ENCODE results near the gene DMAC2.
"Not testable (repeated sequence)": the region's sequence is repeated elsewhere in the genome, so short reads cannot be mapped to it uniquely, and the experiment has no call there.

The DMAC2 gene

DNA sequence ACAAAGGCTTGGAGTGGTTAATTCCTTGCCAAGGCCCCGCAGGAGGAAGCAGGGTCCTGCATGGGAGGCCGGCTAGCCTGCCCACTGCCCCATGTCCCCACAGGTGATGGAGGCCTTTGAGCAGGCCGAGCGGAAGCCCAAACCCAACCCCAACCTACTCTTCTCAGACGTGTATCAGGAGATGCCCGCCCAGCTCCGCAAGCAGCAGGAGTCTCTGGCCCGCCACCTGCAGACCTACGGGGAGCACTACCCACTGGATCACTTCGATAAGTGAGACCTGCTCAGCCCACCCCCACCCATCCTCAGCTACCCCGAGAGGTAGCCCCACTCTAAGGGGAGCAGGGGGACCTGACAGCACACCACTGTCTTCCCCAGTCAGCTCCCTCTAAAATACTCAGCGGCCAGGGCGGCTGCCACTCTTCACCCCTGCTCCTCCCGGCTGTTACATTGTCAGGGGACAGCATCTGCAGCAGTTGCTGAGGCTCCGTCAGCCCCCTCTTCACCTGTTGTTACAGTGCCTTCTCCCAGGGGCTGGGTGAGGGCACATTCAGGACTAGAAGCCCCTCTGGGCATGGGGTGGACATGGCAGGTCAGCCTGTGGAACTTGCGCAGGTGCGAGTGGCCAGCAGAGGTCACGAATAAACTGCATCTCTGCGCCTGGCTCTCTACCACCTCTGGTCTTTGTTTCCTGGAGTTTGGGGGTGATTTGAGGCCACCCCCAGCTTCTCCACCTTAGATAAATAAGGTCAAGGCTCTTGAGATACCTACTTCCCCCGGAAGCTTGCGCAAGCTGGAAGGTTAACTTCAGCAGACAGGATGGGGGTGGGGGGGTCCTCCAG lies 15.2 kb downstream of the DMAC2 start:
- DNase-seq = no peak

DNA sequence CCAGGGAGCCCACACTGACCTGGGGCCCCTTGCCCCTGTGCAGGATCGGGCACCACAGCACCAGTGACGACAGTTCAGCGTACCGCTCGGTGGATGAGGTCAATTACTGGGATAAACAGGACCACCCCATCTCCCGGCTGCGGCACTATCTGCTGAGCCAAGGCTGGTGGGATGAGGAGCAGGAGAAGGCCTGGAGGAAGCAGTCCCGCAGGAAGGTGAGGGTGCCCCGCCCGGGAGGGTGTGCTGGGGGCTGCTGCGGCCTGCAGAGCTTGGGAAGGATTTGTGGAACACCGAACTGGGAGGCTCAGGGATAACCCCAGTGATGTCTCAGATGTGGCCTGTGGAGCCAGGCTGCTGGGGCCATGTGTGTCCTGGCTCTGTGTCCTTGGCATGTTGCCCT lies 16.8 kb downstream of the DMAC2 start:
- DNase-seq = no peak

DNA sequence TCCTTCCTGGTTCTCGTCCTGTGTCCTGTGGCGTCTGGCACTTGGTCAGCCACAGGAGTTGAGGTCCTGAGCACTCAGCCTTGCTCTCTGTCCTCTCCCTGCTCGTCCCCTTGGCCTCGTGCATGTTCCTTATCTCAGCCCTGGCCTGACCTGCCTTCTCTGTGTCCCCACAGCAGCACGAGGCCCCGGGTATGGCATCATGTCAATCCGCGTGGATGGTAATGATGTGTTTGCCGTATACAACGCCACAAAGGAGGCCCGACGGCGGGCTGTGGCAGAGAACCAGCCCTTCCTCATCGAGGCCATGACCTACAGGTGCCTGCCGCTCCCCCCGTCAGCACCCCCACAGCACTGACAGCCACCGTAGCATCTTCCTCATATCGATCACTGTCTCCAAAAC lies 17.3 kb downstream of the DMAC2 start:
- no peak for DNase-seq

DNA sequence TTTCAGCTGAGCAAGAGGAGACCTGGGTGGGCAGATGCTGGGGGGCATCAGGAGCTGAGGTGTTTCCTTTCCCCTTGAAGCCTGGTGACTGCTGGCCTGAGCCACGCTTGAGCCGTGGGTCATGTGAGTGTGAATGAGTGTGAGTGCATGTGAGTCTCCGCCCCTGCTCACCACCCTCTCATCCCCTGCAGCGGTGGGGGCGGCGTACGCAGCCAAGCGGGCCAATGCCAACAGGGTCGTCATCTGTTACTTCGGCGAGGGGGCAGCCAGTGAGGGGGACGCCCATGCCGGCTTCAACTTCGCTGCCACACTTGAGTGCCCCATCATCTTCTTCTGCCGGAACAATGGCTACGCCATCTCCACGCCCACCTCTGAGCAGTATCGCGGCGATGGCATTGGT lies 17.7 kb downstream of the DMAC2 start:
- DNase-seq = no peak

DNA sequence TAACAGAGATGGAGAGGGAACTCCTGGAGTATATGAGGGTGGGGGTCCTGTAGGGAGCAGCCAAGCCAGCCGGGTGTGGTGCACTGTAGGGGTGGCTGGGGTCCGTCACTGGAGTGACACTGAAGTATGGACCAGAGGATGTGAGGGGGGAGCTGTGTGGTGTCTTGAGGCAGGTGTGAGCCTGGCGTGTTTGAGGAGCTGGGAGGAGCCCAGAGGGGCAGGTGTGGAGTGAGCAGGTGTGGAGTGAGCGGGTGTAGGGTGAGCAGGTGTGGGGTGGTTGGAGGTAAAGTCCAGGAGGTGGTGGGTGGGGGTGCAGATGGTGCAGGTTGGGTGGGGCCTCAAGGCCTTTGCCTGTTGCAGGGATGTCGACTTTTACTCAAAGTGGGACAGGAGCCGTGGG lies 18.4 kb downstream of the DMAC2 start:
- DNase-seq = no peak

DNA sequence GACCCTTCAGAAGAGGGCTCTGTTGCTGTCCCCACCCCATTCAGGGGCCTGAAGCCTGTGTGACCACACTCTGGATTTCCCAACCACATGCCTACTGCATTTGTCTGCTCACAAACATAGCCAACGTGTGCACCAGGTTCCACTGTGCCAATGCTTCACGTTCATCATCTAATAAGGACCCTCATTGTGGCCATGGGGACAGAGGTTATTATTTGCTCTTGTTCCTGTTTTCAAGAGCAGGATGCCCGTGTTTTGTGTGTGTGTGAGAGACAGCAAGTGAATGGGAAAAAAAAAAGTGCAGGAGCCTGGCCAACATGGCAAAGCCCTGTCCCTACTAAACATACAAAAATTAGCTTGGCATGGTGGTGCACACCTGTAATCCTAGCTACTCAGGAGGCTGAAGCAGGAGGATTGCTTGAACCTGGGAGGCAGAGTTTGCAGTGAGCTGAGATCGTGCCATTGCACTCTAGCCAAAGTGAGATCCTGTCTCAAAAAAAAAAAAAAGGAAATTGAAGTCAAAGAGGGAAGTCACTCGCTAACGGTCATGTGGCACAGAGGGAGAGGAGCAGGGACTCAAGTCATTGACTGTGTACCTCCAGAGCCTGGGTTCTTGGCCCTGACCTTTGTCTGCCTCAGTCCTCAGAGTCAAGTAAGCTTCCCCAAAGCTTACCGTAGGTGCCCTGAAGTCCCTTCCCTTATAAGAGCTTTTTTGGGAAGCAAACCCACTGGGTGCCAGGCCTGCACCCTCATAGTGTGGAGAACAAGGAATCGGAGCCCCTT lies 19.4 kb downstream of the DMAC2 start:
- no peak for DNase-seq

DNA sequence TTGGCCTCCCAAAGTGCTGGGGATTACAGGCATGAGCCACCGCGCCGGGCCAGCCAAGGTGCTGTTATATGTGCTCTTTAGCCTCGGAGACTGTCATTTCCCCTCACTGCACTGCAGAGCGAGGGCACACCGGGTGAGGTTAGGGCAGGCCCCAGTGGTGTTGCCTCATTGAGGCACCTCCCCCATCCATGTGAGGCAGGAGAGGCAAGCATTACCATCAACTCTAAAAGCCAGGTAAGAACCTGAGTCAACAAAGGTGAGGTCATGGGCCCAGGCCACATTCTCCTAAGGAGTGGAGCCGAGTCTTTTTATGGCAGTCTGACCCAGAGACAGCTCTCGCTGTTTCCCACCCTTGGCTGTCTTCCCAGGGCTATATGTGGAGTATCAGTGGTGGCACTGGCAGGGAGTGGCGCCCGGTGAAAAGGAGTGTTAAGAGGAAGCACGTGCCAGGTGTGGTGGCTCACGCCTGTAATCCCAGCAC lies 23.5 kb downstream of the DMAC2 start:
- DNase-seq = no peak

DNA sequence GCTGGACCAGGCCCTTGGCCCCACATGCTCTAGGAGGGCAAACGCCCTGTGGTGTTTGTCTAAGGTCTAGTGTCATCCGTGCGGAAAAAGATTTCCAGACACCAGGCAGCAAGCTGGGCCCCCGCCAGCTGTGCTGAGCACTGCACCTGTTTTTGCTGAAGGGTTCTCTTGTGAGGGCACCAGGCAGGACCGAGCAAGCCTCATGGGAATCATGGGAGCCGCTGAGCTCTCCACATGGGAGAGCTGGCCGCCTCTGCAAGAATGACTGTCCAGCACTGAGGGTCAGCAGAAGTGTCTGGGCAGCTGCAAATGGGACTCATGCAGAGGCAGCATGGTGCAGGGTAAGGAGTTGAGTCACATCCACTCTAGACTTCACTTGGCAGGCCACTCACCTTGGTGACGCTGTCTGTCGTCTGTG lies 24.5 kb downstream of the DMAC2 start:
- no peak for DNase-seq

DNA sequence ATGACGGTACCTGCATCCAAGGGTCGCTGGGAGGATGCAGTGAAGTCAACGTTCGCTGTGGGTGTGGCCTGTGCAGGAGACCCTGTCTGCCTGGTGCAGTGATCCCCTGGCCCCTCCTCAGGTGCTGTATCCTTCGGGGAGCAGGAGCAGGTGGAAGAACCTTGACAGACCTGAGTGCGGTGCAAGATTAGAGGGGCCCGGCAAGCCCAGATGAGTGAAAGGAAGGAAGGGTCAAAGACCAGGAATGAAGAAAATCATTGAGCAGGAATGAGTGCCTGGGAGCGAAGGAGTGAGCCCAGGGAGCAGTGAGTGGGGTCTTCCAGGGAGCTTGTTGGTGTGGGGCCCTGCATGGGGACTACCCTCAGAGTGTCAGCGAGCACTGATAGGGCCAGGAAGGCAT lies 25.3 kb downstream of the DMAC2 start:
- no peak for DNase-seq

DNA sequence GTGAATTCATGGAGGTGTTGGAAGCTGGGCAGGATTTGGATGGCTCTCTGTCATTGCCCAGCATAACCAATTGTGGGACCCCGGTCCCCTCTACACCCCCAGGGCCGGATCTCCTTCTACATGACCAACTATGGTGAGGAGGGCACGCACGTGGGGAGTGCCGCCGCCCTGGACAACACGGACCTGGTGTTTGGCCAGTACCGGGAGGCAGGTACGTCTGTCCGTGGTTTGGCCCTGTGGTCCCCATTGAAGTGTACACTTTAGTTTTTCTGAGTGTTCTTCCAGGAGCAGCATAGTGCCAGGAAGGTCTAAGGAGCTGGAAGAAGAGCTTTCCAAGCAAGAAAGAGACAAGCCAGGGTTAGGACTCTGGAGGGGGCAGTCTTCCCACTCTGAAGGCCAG lies 25.8 kb downstream of the DMAC2 start:
- no peak for DNase-seq

DNA sequence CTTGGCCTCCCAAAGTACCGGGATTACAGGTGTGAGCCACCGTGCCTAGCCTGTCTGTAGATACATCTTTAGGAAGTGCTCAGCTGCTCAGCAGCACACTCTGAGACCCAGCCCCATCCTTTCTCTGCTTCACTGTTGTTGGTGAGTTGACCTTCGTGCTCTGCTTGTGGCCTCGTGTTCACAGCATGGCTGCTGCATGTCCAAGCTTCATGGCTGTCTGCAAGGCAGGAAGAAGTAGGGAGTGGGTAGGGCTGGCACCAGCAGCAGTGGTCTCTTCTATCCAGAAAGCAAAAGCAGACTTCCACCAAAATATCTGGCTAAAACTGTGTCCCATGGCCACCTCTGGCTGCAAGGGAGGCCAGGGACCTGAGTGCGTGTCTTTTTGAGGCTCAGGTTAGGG lies 26.8 kb downstream of the DMAC2 start:
- DNase-seq = no peak

DNA sequence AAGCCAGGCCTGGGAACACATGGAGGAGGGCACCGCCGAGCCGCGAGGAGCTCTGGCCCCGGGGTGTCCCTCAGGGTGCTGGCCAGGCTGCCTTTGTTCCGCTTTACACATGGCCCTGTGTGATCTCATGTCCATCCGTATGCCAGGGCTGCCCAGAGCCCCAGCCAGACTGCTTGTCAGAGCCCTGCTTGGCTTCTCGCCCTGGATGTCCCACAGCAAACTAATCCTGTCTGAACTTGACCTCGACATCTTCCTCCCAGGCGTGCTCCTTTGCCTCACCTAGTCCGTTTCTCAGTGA lies 27.8 kb downstream of the DMAC2 start:
- no peak for DNase-seq

DNA sequence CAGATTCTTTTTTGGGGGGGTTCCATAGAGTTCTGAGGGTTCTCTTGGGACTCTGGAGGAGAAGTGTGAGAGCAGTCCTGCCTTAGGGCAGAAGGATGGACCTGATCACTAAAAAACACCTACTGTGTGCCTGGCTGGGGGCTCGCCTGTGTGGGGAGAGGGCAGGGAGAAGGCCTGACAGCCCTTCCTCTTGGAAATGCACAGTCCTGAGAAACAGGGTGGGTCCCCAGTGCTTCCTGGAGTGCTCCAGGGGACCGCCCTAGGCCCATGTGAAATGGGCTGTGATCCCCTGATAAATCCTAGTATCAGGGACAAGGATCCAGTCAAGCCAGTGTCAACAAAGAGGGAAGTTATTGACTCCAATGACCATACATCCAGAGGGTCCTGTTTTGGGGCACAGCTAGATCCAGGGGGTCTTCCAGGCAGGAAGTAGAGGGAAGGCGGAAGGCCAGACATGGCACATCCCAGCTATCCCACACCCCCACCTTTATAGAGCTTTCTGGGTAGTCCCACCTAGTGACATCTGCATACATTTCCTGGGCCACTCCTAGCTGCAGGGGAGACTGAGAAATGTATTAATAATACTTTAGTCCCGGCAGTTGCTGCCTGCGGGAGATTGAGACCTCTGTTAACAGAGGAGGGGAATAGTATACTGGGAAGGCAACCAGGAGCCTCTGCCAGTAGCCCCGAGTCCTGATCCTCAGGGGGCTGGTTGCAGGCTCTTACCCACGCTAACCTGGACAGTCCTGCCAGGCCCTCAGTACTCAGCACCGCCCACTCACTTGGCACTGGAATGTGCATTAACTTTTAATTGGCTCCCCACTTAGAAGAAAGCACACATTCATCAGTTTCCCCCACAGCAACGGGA lies 28.4 kb downstream of the DMAC2 start:
- no peak for DNase-seq

DNA sequence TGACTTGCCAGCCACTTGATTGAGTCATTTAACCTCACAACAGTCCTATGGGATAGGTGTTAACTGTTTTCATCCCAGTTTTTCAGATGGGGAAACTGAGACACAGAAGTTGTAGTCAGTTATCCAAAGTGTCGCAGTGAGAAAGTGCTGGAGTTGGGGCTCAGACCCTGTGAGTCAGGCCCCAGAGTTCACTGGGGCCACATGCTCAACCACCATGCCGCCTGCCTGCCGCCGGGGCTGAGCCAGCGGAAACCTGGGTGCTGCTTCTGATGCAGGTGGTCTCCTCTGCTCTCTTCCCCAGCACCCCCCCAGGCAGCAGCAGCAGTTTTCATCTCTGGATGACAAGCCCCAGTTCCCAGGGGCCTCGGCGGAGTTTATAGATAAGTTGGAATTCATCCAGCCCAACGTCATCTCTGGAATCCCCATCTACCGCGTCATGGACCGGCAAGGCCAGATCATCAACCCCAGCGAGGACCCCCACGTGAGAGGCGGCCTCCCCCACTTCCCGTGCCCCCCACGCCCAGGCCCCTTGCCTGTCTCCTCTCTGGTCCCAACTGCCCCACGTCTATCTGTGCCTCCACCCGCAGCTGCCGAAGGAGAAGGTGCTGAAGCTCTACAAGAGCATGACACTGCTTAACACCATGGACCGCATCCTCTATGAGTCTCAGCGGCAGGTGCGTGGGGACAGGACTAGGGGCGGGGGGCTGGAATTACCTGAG lies 29.2 kb downstream of the DMAC2 start:
- no peak for DNase-seq

DNA sequence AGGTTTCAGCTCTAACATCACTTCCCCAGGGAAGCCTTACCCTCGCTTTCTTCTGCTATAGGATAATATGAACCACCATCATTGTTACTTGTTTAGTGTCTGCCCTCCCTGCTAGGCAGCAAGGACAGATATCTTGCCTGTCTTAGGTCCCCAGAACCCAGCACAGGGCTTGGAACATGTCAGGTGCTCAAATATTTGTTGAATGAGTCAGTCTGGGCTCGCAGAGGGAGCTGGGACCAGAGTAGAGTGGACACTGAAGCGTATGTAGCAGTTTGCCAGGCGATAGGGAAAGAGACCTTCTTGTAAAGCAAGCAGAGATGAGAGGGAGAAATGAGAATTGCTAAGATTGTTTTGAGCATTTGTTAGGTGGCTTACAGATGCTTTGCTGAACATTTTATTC lies 30.4 kb downstream of the DMAC2 start:
- no peak for DNase-seq

DNA sequence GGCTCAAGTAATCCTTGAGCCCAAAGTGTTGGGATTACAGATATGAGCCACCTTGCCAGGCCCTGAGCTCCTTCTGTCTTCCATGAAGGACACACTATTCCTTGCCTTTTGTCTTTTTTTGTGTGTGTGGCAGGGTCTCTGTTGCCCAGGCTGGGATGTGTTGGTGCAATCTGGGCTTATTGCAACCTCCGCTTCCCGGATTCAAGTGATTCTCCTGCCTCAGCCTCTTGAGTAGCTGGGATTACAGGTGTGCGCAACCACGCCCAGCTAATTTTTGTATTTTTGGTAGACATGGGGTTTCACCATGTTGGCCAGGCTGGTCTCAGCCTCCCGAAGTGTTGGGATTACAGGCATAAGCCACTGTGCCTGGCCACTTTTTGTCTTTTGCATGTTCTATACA lies 30.9 kb downstream of the DMAC2 start:
- not testable (repeated sequence) for DNase-seq

DNA sequence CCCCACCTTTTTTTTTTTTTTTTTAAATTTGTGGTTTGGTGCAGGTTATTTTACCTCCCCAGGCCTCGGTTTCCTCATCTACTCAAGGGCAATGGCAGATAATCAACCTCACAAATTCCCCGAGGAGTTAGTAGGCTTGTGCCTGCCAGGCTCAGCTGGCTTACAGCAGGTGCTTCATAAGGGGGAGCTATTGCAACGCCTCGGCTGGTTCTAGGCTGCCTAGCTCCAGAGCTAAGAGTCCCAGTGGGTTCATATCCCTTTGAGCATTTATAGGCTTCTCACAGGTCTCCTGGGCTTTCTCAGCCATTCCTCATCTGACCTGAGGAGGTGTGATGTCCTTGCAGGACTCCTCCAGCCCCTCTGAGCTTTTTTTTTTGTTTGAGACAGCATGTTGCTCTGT lies 31.5 kb downstream of the DMAC2 start:
- DNase-seq = no peak

DNA sequence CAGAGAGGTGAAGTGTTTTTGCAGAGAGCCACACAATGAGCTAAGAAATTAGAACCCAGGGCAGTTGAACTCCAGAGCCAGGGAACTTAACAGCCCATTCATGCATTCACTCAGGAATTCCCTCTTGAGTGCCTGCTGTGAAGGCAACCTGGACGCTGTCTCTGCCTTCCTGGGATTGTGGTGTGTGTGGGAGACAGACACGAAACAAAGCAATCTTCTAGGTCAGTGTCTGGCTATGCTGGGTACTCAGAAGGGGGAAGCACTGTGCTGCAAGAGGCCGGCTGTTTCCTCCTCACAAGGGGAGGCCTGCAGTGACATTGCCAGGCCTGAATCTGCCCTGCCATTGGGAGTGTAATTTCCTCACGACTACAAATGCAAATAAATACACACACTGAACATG lies 32.4 kb downstream of the DMAC2 start:
- no peak for DNase-seq

DNA sequence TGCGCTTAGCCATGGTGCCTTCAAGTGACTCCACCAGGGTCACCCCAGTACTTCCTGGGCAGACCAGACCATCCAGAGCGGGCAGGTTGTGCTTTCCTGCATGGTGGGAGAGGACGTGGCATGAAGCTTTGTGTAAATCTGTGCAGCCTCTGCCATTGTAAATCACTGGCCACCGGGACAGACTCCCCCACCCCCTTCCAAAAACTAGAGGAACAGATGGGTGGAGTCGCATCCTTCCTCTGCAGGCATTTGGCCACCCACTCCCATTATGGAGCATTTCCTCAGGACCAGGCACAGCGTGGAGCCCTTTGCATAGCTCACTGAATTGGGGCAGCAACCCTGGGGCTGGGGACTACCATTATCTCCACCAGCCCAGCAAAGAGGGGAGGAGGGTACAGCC lies 33.9 kb downstream of the DMAC2 start:
- DNase-seq = no peak

DNA sequence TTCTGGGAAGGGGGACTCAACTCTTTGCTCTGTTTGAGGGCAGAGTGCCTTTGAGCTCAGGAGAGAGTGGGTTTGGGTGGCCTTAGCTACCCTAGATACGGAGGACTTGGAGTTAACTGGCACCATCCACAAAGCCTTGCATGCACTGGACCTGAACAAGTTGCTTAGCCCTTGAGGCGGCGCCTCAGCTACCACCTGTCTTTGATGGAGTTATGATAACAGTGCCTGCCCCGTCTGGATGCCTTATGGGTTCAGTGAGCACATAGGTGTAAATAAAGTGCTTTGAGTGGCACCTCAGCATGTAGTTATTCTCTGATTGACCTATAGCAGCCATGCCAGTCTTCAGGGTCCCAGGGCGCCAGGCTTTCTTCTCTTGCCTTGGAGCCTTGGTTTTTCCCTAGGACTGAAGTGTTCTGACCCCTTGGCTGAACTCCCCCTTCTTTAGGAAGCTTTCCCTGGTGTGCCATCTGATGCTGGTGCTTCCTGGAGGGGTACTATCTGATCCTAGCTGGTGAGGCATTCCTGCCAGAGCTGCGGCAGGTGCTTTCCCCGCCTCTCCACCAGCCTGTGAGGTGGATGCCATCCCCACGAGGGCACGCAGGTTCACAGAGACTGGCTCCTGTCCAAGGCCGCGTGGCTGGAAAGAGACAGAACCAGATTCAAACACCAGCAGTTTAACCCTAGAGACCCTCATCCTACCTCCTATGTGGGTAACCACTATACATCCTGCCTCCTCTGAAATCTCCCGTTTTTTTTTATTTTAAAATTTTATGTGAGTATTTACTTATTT lies 36.3 kb downstream of the DMAC2 start:
- no peak for DNase-seq

DNA sequence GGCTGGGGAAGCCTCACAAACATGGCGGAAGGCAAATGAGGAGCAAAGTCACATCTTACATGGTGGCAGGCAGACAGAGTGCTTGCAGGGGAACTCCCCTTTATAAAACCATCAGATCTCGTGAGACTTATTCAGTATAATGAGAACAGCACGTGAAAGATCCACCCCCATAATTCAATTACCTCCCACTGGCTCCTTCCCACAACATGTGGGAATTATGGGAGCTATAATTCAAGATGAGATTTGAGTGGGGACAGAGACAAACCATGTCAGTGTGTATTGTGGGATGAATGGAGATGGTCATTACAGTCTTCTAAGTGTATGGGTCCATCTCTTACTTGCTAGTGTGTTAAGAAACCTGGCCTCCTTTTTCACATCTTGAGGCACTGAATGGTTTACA lies 37.7 kb downstream of the DMAC2 start:
- no peak for DNase-seq

DNA sequence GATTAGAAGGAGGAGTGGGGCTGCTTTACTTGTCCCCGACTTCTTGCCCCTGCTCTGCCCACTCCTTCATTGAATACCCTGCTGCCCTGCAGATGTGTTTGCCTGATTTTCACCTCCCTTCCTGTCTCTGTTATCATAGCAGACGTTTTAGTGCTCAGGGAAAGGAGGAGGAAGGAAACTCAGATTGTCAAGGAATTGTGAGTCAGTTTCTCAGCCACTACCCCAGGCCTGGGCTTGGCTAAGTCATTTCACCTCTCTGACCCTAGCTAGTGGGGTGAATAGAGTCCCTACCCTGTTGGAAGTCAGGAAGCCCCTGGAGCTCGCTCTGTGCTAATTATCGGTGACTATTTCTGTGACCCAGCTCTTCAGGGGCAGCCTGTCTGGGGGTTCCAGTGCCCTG lies 38.2 kb downstream of the DMAC2 start:
- no peak for DNase-seq

Data from right kidney (tissue), 1 donor.